ENCODE measurements around the gene PSKH1.

DNA sequence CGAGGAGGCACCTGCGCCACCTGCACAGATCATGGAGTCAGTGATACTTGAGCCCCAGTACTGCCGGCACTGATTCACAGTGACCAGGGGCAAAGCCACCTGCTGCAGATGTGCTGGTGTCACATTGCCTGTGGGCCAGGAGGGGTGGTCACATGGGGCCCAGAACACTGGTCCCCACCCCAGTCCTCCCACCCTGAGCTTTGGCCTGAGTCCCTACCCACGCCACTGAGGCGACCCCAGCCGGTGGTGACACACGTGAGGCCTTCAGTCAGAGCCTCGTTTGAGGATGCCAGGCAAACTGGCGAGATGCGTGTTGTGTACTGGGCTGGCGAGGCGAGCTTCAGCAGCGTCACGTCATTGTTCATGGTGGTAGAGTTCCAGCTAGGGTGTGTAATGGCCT is 37.1 kb downstream of the PSKH1 start:
- no peak for TF ChIP-seq ATF2 (IDR thresholded peaks at IDR 0.05; ENCODE audit: low read length)
- TF ChIP-seq SUZ12 (IDR thresholded peaks at IDR 0.05; ENCODE audit: unreplicated experiment) = no peak
- TF ChIP-seq ZNF217 (IDR thresholded peaks at IDR 0.05) = no peak
